Measurements from ENCODE around the gene SLC35F6. TPM values are rescaled to one million over a fixed set of nuclear protein-coding genes. Genes with fewer than 3 reads are reported as not detected.

The SLC35F6 gene
- total and polyA plus RNA-seq, 2 donors (not counting 1 experiment from before 2014, with no cell fraction given): 35.2 to 61.4 TPM

DNA sequence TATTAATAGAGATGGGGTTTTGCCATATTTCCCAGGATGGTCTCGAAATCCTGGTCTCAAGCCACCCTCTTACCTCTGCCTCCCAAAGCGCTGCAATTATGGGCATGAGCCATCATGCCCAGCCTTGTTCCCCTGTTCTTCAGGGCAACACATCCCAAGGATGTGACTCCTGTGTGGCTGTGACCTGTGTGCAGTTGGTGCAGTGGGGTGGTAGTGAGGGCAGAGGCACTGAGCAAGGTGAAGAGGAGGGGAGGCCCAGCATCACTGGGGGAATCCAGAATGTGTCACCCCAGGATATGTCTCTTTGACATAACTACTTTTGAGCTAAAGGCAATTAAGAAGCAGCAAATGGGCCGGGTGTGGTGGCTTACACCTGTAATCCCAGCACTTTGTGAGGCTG, 45.1 kb downstream of the SLC35F6 start:
- Histone ChIP-seq H2AFZ (ENCODE audit: low read length) (no peak overlapping the region), H3K27me3 (ENCODE audit: control insufficient read depth, insufficient read depth, low read length) (peaks cover 3% of the 10 kb centered on the region), H3K9ac (ENCODE audit: insufficient read depth, low read length) (no peak overlapping the region), H3K36me3 (ENCODE audit: control insufficient read depth, insufficient read depth, low read length) (no peaks in the 10 kb centered on the region), H3K4me2 (ENCODE audit: extremely low read depth, insufficient read depth, low read length) (no peak overlapping the region), H3K27ac (ENCODE audit: insufficient read depth, low read length) (no peak overlapping the region), H3K79me2 (ENCODE audit: control insufficient read depth, insufficient read depth, low read length) (no peaks in the 10 kb centered on the region), H3K4me1 (ENCODE audit: control insufficient read depth, extremely low read depth, insufficient read depth, low read length) (no peaks in the 10 kb centered on the region), H3K9me3 (ENCODE audit: control insufficient read depth, insufficient read depth, low read depth, low read length) (no peaks in the 10 kb centered on the region), H4K20me1 (ENCODE audit: control insufficient read depth, extremely low read depth, insufficient read depth, low read length) (no peaks in the 10 kb centered on the region), H3K4me3 (replicated peaks in 1 of 4; ENCODE audit: control extremely low read depth in 1 of 4, insufficient read depth in 1 of 4, low read depth in 3 of 4, low read length in 4 of 4) (no peak overlapping the region)
- TF ChIP-seq, protein P1, sequence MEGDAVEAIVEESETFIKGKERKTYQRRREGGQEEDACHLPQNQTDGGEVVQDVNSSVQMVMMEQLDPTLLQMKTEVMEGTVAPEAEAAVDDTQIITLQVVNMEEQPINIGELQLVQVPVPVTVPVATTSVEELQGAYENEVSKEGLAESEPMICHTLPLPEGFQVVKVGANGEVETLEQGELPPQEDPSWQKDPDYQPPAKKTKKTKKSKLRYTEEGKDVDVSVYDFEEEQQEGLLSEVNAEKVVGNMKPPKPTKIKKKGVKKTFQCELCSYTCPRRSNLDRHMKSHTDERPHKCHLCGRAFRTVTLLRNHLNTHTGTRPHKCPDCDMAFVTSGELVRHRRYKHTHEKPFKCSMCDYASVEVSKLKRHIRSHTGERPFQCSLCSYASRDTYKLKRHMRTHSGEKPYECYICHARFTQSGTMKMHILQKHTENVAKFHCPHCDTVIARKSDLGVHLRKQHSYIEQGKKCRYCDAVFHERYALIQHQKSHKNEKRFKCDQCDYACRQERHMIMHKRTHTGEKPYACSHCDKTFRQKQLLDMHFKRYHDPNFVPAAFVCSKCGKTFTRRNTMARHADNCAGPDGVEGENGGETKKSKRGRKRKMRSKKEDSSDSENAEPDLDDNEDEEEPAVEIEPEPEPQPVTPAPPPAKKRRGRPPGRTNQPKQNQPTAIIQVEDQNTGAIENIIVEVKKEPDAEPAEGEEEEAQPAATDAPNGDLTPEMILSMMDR (conservative IDR thresholded peaks at IDR 0.05 in 1 of 2, IDR thresholded peaks at IDR 0.05 in 1 of 2; ENCODE audit: low read depth in 1 of 2, low read length in 2 of 2): no peak
- no peak for TF ChIP-seq EZH2 (IDR thresholded peaks at IDR 0.05; ENCODE audit: low read length, missing control alignments)
- no peak for DNase-seq (ENCODE audit: low read depth in 2 of 2)

DNA sequence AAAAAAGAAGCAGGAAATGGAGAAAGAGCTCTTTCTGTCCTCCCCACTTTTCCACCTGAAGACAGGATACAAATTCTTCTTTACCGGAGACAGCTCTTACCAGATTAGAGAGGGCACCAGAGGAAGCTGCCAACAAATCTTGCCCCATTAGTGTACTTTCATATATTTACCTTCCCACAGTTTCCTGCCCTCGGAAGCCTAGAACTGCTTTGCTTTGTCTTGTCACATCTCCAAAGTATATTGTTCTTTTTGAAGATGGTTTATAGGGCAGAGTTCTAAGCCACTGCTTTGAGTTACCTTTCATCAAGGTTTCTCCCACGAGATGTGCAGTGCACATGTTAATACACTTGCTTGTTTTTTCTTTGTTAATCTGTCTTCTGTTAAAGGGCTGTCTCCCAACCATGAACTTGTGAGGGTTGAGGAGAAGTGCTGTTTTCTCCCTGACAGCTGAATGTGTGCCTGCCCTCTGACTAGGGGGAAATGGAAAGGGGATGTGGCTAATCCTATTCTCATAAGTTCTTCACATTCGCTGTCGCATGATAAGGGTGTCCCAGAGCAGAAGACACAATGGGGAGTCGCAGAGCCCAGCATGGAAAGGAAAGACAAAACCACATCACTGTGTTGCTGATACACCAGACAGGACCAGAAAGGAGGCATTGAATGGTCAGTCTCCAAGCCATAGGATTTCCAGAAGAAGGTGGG, 45.9 kb downstream of the SLC35F6 start:
- no peak for TF ChIP-seq EZH2 (IDR thresholded peaks at IDR 0.05; ENCODE audit: low read length, missing control alignments)
- Histone ChIP-seq H3K4me1 (ENCODE audit: control insufficient read depth, extremely low read depth, insufficient read depth, low read length) (no peaks in the 10 kb centered on the region), H3K79me2 (ENCODE audit: control insufficient read depth, insufficient read depth, low read length) (no peaks in the 10 kb centered on the region), H3K4me3 (replicated peaks in 1 of 4; ENCODE audit: control extremely low read depth in 1 of 4, insufficient read depth in 1 of 4, low read depth in 3 of 4, low read length in 4 of 4) (no peak overlapping the region), H3K27ac (ENCODE audit: insufficient read depth, low read length) (no peak overlapping the region), H3K4me2 (ENCODE audit: extremely low read depth, insufficient read depth, low read length) (no peak overlapping the region), H3K36me3 (ENCODE audit: control insufficient read depth, insufficient read depth, low read length) (no peaks in the 10 kb centered on the region), H4K20me1 (ENCODE audit: control insufficient read depth, extremely low read depth, insufficient read depth, low read length) (no peaks in the 10 kb centered on the region), H2AFZ (ENCODE audit: low read length) (no peak overlapping the region), H3K9me3 (ENCODE audit: control insufficient read depth, insufficient read depth, low read depth, low read length) (no peaks in the 10 kb centered on the region), H3K9ac (ENCODE audit: insufficient read depth, low read length) (no peak overlapping the region), H3K27me3 (ENCODE audit: control insufficient read depth, insufficient read depth, low read length) (peaks cover 3% of the 10 kb centered on the region)
- DNase-seq (ENCODE audit: low read depth in 2 of 2): no peak

DNA sequence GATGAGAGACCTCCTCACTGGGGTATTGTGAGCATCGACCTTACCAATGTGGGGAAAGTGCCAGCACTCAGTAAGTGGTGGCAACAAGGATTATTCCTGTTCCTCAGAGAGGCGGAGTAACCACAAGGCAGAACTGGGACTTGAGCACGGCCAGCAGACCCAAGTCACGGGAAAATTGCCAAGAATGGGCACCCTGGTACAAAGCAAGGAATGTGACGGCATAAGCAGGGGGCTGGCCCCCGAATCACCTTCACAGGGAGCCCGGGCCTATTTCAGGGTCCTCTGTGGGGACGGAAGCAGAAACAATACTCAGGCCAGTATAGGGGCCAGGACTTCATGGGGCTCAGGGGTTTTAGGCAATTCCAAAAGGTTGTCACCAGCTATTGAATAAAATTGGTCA, 47.2 kb downstream of the SLC35F6 start:
- no peak overlapping the region for H3K4me3 ChIP-seq (replicated peaks in 1 of 4; ENCODE audit: control extremely low read depth in 1 of 4, insufficient read depth in 1 of 4, low read depth in 3 of 4, low read length in 4 of 4)
- TF ChIP-seq, protein P1 (conservative IDR thresholded peaks at IDR 0.05 in 1 of 2, IDR thresholded peaks at IDR 0.05 in 1 of 2; ENCODE audit: low read depth in 1 of 2, low read length in 2 of 2): no peak
- TF ChIP-seq EZH2 (IDR thresholded peaks at IDR 0.05; ENCODE audit: low read length, missing control alignments): no peak
- no peaks in the 10 kb centered on the region for H4K20me1 ChIP-seq (ENCODE audit: control insufficient read depth, extremely low read depth, insufficient read depth, low read length)
- DNase-seq (ENCODE audit: low read depth in 2 of 2): no peak
- no peak overlapping the region for H3K4me2 ChIP-seq (ENCODE audit: extremely low read depth, insufficient read depth, low read length)
- H3K27me3 ChIP-seq (ENCODE audit: control insufficient read depth, insufficient read depth, low read length): peaks cover 3% of the 10 kb centered on the region
- H3K9ac ChIP-seq (ENCODE audit: insufficient read depth, low read length): no peak overlapping the region
- H3K36me3 ChIP-seq (ENCODE audit: control insufficient read depth, insufficient read depth, low read length): no peaks in the 10 kb centered on the region
- no peak overlapping the region for H2AFZ ChIP-seq (ENCODE audit: low read length)
- no peaks in the 10 kb centered on the region for H3K9me3 ChIP-seq (ENCODE audit: control insufficient read depth, insufficient read depth, low read depth, low read length)
- H3K4me1 ChIP-seq (ENCODE audit: control insufficient read depth, extremely low read depth, insufficient read depth, low read length): no peaks in the 10 kb centered on the region
- H3K79me2 ChIP-seq (ENCODE audit: control insufficient read depth, insufficient read depth, low read length): no peaks in the 10 kb centered on the region
- H3K27ac ChIP-seq (ENCODE audit: insufficient read depth, low read length): no peak overlapping the region

All from fibroblast of lung (primary cell).